Naive thymus-derived CD8-positive, alpha-beta T cell (primary cell): Measurements from ENCODE around the gene TEX44. TPM values are rescaled to one million over a fixed set of nuclear protein-coding genes. Genes with fewer than 3 reads are reported as not detected.
"Not testable (repeated sequence)": the region's sequence is repeated elsewhere in the genome, so short reads cannot be mapped to it uniquely, and the experiment has no call there.

ENCODE experiments used
- ATAC-seq, 2 donors: fragments of 150-1000 bp; cut with Tn5 transposase in 1 of 2; sonication (Bioruptor Pico), chemical (Tn5 transposase) in 1 of 2; 1 replicate in 1 of 2; 2 replicates in 1 of 2; pipeline ENCODE4 v1.10.0; 2021; ENCODE audit warnings: mild to moderate bottlenecking in 2 of 2, moderate library complexity in 2 of 2
- POLR2A ChIA-PET: fragments of 350-600 bp; sonication (Branson Sonifier 250); formaldehyde crosslinking; loops from one replicate; lab custom pipeline; 2021; ENCODE audit warnings: antibody characterized with exemption; lab: Charles Lee
- DNase-seq, 10 donors: peaks; one replicate each; pipeline versions ENCODE4 v3.0.0 to v3.0.0-alpha.2; 2020 to 2022
- H3K27ac Mint-ChIP-seq, 10 donors: one replicate each; pipeline ENCODE4 v1.8.0; 2020 to 2022; ENCODE audit warnings: mild to moderate bottlenecking in 10 of 10, mixed read lengths in 10 of 10, moderate library complexity in 4 of 10, inconsistent platforms in 1 of 10
- H3K27me3 Mint-ChIP-seq, 5 donors: one replicate each; pipeline ENCODE4 v1.8.0; 2021 to 2022; ENCODE audit warnings: mixed read lengths in 5 of 5
- H3K36me3 Mint-ChIP-seq, 3 donors: one replicate each; pipeline ENCODE4 v1.8.0; 2020 to 2022; ENCODE audit warnings: mixed read lengths in 3 of 3, mild to moderate bottlenecking in 2 of 3, inconsistent platforms in 1 of 3
- H3K4me1 Mint-ChIP-seq, 4 donors: one replicate each; pipeline ENCODE4 v1.8.0; 2021 to 2022; ENCODE audit warnings: mixed read lengths in 4 of 4
- H3K4me3 Mint-ChIP-seq, 10 donors: one replicate each; pipeline ENCODE4 v1.8.0; 2020 to 2022; ENCODE audit warnings: mild to moderate bottlenecking in 10 of 10, mixed read lengths in 10 of 10, moderate library complexity in 6 of 10, inconsistent platforms in 1 of 10
- H3K9me3 Mint-ChIP-seq, 9 donors: one replicate each; pipeline ENCODE4 v1.8.0; 2020 to 2022; ENCODE audit warnings: mixed read lengths in 9 of 9, mild to moderate bottlenecking in 3 of 9, inconsistent platforms in 1 of 9, moderate library complexity in 1 of 9
- polyA plus RNA-seq, 3 donors: library from polyadenylated mRNA; unstranded; fragments of 300-500 nt; fragmentation: Illumina TruSeq; gene quantifications; one replicate each; pipeline ENCODE4 v1.2.3, GENCODE V29; 2021
- total RNA-seq, 8 experiments: library from RNA in 2 of 8; stranded (reverse) in 2 of 8; gene quantifications; one replicate each; pipeline ENCODE4 v1.2.3 and lab custom pipeline; 2021 to 2026

Gene TEX44
- total RNA-seq (not detected), polyA plus RNA-seq (not detected), total RNA-seq (lab: John Stamatoyannopoulos, UW) (0 reads per million in 6 experiments)

DNA sequence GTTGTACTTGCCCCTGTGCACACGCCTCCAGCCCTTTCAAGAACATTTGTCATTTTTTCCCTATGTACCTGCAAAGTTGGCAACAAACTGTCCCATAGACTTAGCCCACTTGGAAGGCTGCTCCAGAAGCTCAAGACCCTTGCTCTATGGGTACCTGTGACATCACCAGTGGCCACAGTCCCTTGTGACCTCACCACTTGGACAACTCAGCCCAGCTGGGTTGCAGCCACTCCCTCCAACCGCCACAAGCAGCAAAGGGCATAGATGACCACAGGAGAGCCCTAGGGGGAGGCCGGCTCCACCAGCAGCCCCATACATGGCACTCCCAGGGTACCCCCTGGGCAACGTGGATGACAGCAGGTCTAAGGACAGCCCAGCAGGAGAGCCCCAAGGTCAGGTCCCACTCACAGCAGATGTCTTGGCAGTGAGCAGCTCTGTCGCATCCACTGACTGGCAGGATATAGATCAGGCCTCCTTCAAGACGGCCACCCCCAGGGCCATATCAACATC is at the start of gene TEX44:
TSS of gene TEX44 (plus strand) at position 229 of the 510 bp plus-strand sequence. CDS start at position 317, 88 bp downstream.
- POLR2A ChIA-PET, result interaction anchor here (0.5 kb wide), 1 partner anchor 175 kb away, joined by 3 read pairs; no protein-coding TSS in a partner anchor
- H3K4me1 Mint-ChIP-seq, result no peaks in the 10 kb centered on the region
- ATAC-seq, result no peak
- no peaks in the 10 kb centered on the region for H3K27me3 Mint-ChIP-seq
- DNase-seq, result no peak
- no peaks in the 10 kb centered on the region for H3K9me3 Mint-ChIP-seq
- no peak within 1 kb of the TSS for H3K4me3 Mint-ChIP-seq
- no peaks in the 10 kb centered on the region for H3K36me3 Mint-ChIP-seq
- H3K27ac Mint-ChIP-seq, result no peak within 1 kb of the TSS

DNA sequence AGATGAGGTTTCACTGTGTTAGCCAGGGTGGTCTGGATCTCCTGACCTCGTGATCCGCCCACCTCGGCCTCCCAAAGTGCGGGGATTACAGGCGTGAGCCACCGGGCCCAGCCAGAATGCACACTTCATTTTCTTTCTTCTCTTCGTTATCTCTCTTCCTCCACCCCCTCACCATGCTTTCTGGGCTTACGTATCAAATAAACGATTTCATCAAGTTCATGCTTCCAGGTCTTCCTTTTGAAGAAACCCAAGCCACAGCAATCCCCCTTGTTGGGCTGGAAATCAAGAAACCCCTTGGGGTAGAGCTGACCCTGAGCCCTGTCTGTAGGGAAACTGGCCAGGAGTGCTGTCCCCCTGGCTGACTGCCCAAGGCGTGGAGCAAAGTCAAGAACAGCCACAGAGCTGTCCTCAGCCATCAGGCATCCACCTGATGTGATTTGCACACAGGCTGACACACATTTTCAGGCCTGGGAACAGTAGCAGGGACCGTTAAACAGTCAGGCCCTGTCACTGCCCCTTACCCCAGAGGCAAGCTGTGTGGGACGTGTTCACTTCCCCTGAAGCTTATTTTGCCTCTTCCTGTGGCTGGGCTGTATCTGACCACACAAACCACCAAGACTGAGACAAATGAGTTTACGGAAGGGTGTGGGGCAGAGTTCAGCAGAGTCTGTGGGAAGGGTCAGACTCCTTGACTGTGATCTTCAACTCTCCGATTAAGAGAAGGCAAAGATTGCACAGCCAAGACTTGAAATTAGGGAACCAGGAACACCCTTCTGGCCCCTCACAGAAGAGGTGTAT is 47.4 kb upstream of the TEX44 start:
- Mint-ChIP-seq H3K27ac (peak overlapping the region; percentile 77 to 95 (median 84)), H3K27me3 (peaks cover 0 to 2% (median 0%) of the 10 kb centered on the region in 5 donors), H3K9me3 (peaks cover 0 to 15% (median 8%) of the 10 kb centered on the region in 9 donors), H3K36me3 (peaks cover 0 to 5% (median 3%) of the 10 kb centered on the region in 3 donors), H3K4me3 (peak overlapping the region; percentile 60 to 85 (median 74)), H3K4me1 (peaks cover 19 to 61% (median 35%) of the 10 kb centered on the region in 4 donors)
- ATAC-seq, result peak; percentile 77 to 81
- peak in 4 of 10 donors; percentile 22 to 45 (median 32) for DNase-seq
- POLR2A ChIA-PET, result interaction anchor here (1.4 kb wide), 1 partner anchor 19 kb away, joined by 10 read pairs; no protein-coding TSS in a partner anchor

DNA sequence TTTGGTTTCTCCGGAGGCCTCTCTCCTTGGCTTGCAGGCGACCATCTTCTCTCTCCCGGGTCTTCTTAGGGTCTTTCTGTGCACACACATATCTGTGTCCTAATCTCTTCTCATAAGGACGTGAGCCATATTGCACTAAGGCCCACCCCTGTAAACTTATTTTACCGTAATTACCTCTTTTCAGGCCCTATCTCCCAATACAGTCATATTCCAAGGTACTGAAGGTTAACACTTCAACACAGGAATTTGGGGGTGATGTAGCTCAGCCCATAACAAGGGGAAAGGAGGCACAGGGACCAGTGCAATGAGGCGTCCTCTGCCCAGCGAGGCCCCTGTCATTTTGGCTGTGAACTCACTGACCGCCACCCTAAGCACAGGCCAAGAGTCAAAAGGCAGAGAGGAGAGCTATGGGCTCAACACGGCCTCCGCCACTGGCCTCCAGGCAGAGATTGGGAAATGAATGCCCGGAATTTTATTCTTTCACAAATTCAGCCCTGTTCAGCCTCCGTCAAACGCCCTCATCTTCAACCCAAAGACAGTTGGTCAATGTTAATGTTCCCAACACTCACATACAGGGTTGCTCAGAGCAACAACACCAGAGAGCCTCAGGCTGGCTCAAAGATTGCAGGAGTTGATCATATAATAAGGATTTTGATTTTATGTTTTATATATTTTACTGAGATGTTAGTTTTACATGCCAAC is 46.5 kb upstream of the TEX44 start:
- POLR2A ChIA-PET, result interaction anchor here (0.6 to 0.9 kb wide), 2 partner anchors 24 to 1551 kb away, joined by 3 to 5 read pairs; no protein-coding TSS in a partner anchor
- Mint-ChIP-seq H3K4me3 (peak overlapping the region; percentile 60 to 85 (median 74)), H3K27me3 (peaks cover 0 to 2% (median 0%) of the 10 kb centered on the region in 5 donors), H3K4me1 (peaks cover 19 to 61% (median 34%) of the 10 kb centered on the region in 4 donors), H3K9me3 (peaks cover 0 to 15% (median 9%) of the 10 kb centered on the region in 9 donors), H3K36me3 (peaks cover 0 to 5% (median 3%) of the 10 kb centered on the region in 3 donors), H3K27ac (peak overlapping the region in 9 of 10 donors; percentile 77 to 95 (median 84))
- ATAC-seq (no peak), DNase-seq (no peak)

DNA sequence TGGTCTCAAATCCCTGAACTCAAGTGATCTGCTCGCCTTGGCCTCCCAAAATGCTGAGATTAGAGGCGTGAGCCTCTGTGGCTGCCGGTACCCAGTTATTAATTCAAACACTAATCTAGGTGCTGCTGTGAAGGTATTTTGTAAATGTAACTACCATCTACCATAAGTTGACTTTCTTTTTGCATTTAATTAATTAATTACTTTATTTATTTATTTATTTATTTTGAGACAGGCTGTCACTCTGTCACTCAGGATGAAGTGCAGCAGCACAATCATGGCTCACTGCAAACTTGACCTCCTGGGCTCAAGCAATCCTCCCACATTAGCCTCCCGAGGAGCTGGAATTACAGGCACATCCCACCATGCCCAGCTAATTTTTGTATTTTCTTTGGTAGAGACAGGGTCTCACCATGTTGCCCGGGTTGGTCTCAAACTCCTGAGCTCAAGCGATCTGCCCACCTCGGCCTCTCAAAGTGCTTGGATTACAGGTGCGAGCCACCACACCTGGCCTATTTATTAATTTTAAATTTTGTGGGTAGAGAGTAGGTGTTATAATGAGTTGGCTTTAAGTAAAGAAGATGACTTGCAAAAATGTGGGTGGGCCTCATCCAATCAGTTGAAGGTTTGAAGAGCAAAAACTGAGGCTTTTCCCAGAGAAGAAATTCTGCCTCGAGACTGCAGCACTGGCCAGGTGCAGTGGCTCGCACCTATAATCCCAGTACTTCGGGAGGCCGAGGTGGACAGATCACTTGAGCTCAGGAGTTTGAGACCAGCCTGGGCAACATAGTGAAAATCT is 45.2 kb upstream of the TEX44 start:
- H3K36me3 Mint-ChIP-seq, result peaks cover 0 to 3% (median 2%) of the 10 kb centered on the region in 3 donors
- DNase-seq (no peak), ATAC-seq (no peak)
- no peak overlapping the region for H3K4me3 Mint-ChIP-seq
- peaks cover 0 to 2% (median 0%) of the 10 kb centered on the region in 5 donors for H3K27me3 Mint-ChIP-seq
- H3K9me3 Mint-ChIP-seq, result peaks cover 0 to 16% (median 7%) of the 10 kb centered on the region in 9 donors
- peaks cover 19 to 50% (median 33%) of the 10 kb centered on the region in 4 donors for H3K4me1 Mint-ChIP-seq
- no peak overlapping the region for H3K27ac Mint-ChIP-seq
- POLR2A ChIA-PET, result interaction anchor here (0.6 kb wide), 1 partner anchor 25 kb away, joined by 6 read pairs; no protein-coding TSS in a partner anchor

DNA sequence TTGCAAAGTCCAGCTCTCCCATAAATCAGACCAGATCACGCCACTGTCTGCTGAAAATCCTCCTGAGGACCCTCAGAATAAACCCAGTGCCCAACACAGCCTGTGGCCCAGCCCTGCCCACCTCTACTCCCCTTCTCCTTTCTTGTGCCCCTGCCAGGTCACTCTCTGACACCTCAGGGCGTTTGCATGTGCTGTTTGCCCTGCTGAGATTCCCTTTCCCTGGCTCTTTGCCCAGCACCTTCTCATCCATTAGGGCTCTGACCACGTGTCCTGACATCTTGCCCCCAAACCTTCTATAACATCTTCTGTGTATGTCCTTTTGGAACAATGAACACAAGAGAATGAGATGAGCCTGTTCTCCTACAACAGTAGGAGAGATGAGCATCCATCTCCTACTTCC is 43.9 kb upstream of the TEX44 start:
- DNase-seq, result no peak
- Mint-ChIP-seq H3K4me3 (peak overlapping the region in 2 of 10 donors; percentile 27 to 41), H3K27me3 (peaks cover 0 to 2% (median 0%) of the 10 kb centered on the region in 5 donors), H3K36me3 (peaks cover 0 to 12% (median 4%) of the 10 kb centered on the region in 3 donors), H3K4me1 (peaks cover 19 to 49% (median 33%) of the 10 kb centered on the region in 4 donors), H3K27ac (peak overlapping the region in 2 of 10 donors; percentile 41 to 60), H3K9me3 (peaks cover 4 to 22% (median 13%) of the 10 kb centered on the region in 9 donors)
- no peak for ATAC-seq
- POLR2A ChIA-PET, result no interaction called here

DNA sequence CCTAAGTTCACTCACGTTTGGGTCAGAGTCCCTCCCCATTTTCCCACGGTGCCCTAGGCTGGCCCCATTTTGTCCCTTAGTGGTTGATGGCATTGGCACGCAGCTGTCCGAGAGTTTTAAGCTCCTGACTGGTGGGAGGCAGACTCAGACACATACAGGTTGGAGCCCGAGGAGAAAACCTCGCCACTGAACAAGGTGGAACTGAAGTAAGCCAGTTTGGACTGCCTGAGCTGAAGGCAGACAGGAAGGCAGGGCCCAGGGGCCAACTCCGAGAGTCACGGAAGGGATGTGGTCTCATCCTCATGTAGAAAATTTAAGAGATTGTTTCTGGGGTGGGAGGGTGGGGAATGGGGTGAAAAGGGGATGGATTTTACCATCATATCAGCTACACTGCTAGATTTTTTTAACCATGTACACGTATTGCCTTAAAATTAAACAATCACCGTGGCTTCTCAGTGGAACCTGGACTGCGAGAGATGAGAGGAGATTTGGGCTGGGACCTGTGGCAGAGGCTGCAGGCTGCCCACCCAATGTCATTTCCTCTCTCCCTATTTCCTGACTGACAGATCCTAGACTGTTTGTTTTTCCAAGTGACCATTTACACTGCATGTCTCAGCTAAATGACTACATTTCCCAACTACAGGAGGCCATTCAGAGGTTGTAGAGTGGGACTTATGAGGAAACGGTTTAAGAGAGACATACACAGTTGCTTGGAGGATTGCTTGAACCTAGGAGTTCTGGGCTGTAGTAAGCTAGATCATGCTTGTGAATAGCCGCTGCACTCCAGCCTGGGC is 43.0 kb upstream of the TEX44 start:
- Mint-ChIP-seq H3K27ac (peak overlapping the region in 3 of 10 donors; percentile 19 to 43 (median 31)), H3K36me3 (peaks cover 0 to 13% (median 4%) of the 10 kb centered on the region in 3 donors), H3K9me3 (peaks cover 4 to 22% (median 13%) of the 10 kb centered on the region in 9 donors), H3K4me3 (peak overlapping the region in 2 of 10 donors; percentile 11 to 16), H3K27me3 (peaks cover 0 to 2% (median 0%) of the 10 kb centered on the region in 5 donors), H3K4me1 (peaks cover 22 to 56% (median 40%) of the 10 kb centered on the region in 4 donors)
- ATAC-seq (no peak), DNase-seq (no peak)
- POLR2A ChIA-PET, result interaction anchor here (0.7 kb wide), 1 partner anchor 72 kb away, joined by 4 read pairs; no protein-coding TSS in a partner anchor

DNA sequence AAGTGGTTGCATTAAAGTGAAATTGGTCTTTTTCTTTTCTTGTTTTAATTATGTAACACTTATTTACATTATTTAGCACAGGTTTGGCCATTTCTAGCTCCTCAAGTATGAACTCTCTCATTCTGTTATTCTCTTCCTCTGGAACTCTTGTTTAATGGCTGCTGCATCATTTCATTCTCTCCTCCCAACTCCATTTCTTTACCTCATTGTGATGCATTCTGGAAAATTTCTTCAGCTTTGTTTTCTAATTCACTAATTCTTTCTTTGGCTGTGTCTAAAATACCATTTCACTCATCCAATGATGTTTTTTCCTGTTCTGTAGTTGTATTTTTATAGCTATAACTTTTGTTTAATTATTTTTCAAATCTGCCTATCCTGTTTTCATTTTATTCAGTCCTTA is 39.9 kb upstream of the TEX44 start:
- POLR2A ChIA-PET, result interaction anchor here (1.1 to 1.2 kb wide), 2 partner anchors 13 to 89 kb away, joined by 3 to 5 read pairs; partner anchors contain the start of gene NCL
- DNase-seq, result no peak
- Mint-ChIP-seq H3K36me3 (peaks cover 0 to 13% (median 4%) of the 10 kb centered on the region in 3 donors), H3K27me3 (peaks cover 0 to 2% (median 0%) of the 10 kb centered on the region in 5 donors), H3K9me3 (peaks cover 4 to 22% (median 12%) of the 10 kb centered on the region in 9 donors), H3K27ac (peak overlapping the region in 1 of 10 donors; percentile 73), H3K4me1 (peaks cover 16 to 54% (median 28%) of the 10 kb centered on the region in 4 donors), H3K4me3 (peak overlapping the region in 1 of 10 donors; percentile 22)
- no peak for ATAC-seq

DNA sequence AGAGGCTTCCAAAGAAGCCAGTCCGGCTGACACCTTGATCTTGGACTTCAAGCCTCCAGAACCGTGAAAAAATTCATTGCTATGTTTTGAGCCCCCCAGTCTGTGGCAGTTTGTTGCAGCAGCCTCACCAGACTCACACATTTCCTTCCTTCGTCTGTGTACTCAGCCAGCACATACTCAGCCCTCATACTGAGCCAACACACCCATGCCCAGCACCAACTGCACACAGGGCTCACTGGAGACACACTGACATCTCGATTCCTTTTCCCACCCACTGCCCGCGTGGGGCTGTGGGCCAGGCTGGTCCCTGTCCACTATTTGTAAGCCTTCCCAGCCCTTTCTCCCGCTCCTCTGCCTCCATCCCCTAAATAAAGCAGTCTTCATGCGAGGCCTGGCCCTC is 38.3 kb upstream of the TEX44 start:
- Mint-ChIP-seq H3K27ac (peak overlapping the region in 7 of 10 donors; percentile 17 to 94 (median 57)), H3K4me1 (peaks cover 14 to 44% (median 21%) of the 10 kb centered on the region in 4 donors), H3K27me3 (no peaks in the 10 kb centered on the region), H3K4me3 (peak overlapping the region in 5 of 10 donors; percentile 36 to 87 (median 44)), H3K36me3 (peaks cover 0 to 13% (median 4%) of the 10 kb centered on the region in 3 donors), H3K9me3 (peaks cover 4 to 22% (median 12%) of the 10 kb centered on the region in 9 donors)
- ATAC-seq (no peak), DNase-seq (peak in 1 of 10 donors; percentile 33)
- POLR2A ChIA-PET, result no interaction called here

DNA sequence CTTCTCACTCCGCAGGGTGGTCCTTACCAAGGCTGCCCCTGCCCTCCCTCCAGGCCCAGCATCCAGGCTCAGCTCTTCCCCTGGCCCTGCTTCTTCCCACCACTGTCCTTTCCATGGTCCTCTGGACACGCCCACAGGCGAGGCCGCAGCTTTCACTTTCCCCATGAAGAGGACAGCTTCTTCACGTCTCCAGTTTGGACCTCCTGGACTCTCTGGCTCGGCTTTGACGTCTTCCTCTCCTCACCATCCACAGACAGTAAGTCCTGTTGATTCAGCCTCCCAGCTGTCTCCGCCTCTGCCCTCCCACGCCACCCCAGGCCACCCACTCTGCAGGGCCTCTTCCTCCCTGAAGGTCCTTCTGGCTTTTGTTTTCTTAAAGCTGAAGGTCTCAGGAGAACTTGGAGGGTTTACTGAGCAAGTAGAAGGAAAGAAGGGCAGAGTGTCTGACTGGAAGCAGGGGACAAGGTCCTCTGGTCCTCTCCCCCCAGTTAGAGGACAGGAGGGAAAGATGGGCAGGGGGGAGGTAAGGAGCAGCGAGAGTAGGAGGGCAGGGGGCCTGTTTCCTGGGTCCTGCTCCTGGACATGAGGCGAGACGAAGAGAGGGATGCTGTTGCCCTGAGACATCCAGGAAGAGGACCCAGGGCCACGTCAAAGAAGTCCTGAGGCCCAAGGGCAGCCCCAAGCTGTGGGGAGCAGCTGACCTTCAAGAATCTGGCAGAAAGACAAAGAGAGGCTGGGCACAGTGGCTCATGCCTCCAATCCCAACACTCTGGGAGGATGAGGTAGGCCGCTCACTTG is 37.7 kb upstream of the TEX44 start:
- Mint-ChIP-seq H3K27me3 (no peaks in the 10 kb centered on the region), H3K9me3 (peaks cover 4 to 22% (median 12%) of the 10 kb centered on the region in 9 donors), H3K27ac (peak overlapping the region in 8 of 10 donors; percentile 30 to 94 (median 69)), H3K4me1 (peaks cover 11 to 39% (median 17%) of the 10 kb centered on the region in 4 donors), H3K36me3 (peaks cover 0 to 13% (median 4%) of the 10 kb centered on the region in 3 donors), H3K4me3 (peak overlapping the region in 7 of 10 donors; percentile 7 to 87 (median 43))
- no peak for DNase-seq
- ATAC-seq, result no peak
- POLR2A ChIA-PET, result no interaction called here

DNA sequence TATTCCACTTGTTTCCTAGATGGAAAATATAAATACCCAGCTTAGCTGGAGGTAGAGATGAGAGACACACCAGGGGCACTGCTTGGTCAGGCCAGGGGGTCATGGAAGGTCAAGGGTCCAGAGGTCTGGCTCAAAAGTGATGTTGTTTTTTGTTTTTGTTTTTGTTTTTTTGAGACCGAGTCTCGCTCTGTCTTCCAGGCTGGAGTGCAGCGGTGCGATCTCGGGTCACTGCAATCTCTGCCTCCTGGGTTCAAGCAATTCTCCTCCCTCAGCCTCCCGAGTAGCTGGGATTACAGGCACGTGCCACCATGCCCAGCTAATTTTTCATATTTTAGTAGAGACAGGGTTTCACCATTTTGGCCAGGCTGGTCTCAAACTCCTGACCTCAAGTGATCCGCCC is 36.2 kb upstream of the TEX44 start:
- Mint-ChIP-seq H3K27ac (peak overlapping the region in 1 of 10 donors; percentile 86), H3K4me1 (peaks cover 9 to 37% (median 16%) of the 10 kb centered on the region in 4 donors)

More for the DNA sequence above, 36.2 kb upstream of the TEX44 start:
- not testable (repeated sequence) for H3K27me3 Mint-ChIP-seq, H3K4me3 Mint-ChIP-seq, DNase-seq, ATAC-seq
- peaks cover 4 to 17% (median 12%) of the 10 kb centered on the region in 9 donors for H3K9me3 Mint-ChIP-seq
- peaks cover 0 to 13% (median 4%) of the 10 kb centered on the region in 3 donors for H3K36me3 Mint-ChIP-seq
- POLR2A ChIA-PET, result interaction anchor here (0.6 to 1.7 kb wide), 2 partner anchors 74 to 93 kb away, joined by 3 to 4 read pairs; no protein-coding TSS in a partner anchor
